ENCODE measurements around the gene GNAS.

DNA sequence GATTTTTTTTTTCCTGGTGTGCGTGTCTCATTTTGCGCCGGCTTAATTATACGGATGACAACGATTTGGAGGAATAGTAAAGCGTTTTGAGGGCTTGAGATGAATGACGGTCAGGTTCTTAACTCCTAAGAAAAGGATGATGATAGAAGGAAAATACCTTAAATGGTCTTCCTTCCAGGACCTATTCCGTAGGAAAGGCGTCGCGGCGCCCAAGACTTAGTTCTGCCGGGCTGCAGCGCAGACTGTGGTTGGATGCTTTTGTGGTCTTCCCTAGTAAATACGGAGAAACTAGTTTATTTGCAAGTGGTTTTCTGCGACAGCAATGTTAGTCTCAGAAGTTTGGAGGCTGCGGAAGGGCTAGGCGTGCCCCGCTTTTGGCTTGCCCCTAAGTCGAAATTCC is 10.2 kb upstream of the GNAS start:
- no peak for TF ChIP-seq POLR2AphosphoS5 (IDR thresholded peaks at IDR 0.05; ENCODE audit: insufficient read depth in 1 of 2, low read depth in 1 of 2)
- TF ChIP-seq, protein P1, sequence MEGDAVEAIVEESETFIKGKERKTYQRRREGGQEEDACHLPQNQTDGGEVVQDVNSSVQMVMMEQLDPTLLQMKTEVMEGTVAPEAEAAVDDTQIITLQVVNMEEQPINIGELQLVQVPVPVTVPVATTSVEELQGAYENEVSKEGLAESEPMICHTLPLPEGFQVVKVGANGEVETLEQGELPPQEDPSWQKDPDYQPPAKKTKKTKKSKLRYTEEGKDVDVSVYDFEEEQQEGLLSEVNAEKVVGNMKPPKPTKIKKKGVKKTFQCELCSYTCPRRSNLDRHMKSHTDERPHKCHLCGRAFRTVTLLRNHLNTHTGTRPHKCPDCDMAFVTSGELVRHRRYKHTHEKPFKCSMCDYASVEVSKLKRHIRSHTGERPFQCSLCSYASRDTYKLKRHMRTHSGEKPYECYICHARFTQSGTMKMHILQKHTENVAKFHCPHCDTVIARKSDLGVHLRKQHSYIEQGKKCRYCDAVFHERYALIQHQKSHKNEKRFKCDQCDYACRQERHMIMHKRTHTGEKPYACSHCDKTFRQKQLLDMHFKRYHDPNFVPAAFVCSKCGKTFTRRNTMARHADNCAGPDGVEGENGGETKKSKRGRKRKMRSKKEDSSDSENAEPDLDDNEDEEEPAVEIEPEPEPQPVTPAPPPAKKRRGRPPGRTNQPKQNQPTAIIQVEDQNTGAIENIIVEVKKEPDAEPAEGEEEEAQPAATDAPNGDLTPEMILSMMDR (IDR thresholded peaks at IDR 0.05) = no peak

All from vagina (tissue), 2 donors.